CD8-positive, alpha-beta memory T cell (primary cell): ENCODE measurements around the gene NAB2. TPM values are rescaled to one million over a fixed set of nuclear protein-coding genes. Genes with fewer than 3 reads are reported as not detected.

Source experiments
- CTCF ChIA-PET: fragments of 350-600 bp; sonication (Branson Sonifier 250); formaldehyde crosslinking; loops from one replicate; lab custom pipeline; 2021; ENCODE audit warnings: antibody characterized with exemption; lab: Charles Lee
- POLR2A ChIA-PET: fragments of 350-600 bp; sonication (Branson Sonifier 250); formaldehyde crosslinking; loops from one replicate; lab custom pipeline; 2021; ENCODE audit warnings: antibody characterized with exemption; lab: Charles Lee
- DNase-seq, 5 donors: peaks; one replicate each; pipeline versions ENCODE4 v3.0.0 to v3.0.0-alpha.2; 2020 to 2022; ENCODE audit warnings: mixed read lengths in 1 of 5
- H3K27ac ChIP-seq: one replicate; pipeline ENCODE4 v1.7.0; 2013; ENCODE audit warnings: low read depth, mild to moderate bottlenecking, low read length, moderate library complexity
- H3K27me3 ChIP-seq: 2 replicates; pipeline ENCODE4 v1.7.0; 2013; ENCODE audit warnings: low read length, mild to moderate bottlenecking; ENCODE audit not compliant: insufficient read depth, poor library complexity, severe bottlenecking
- H3K36me3 ChIP-seq: 2 replicates; pipeline ENCODE4 v1.7.0; 2013; ENCODE audit warnings: mild to moderate bottlenecking, low read length, moderate library complexity; ENCODE audit not compliant: insufficient read depth
- H3K4me1 ChIP-seq: 2 replicates; pipeline ENCODE4 v1.7.0; 2013; ENCODE audit warnings: mild to moderate bottlenecking, low read length, moderate library complexity; ENCODE audit not compliant: insufficient read depth
- H3K4me3 ChIP-seq: 2 replicates; pipeline ENCODE4 v1.7.0; 2013; ENCODE audit warnings: mild to moderate bottlenecking, low read length
- H3K9me3 ChIP-seq: 2 replicates; pipeline ENCODE4 v1.7.0; 2013; ENCODE audit warnings: mild to moderate bottlenecking, low read length
- H3K27ac Mint-ChIP-seq, 8 donors: one replicate each; pipeline ENCODE4 v1.8.0; 2020 to 2021; ENCODE audit warnings: mixed read lengths in 8 of 8, mild to moderate bottlenecking in 6 of 8, inconsistent platforms in 3 of 8, moderate library complexity in 3 of 8
- H3K27me3 Mint-ChIP-seq, 2 donors: one replicate each; pipeline ENCODE4 v1.8.0; 2020 to 2021; ENCODE audit warnings: mixed read lengths in 2 of 2, mild to moderate bottlenecking in 1 of 2, moderate library complexity in 1 of 2
- H3K36me3 Mint-ChIP-seq, 3 donors: one replicate each; pipeline ENCODE4 v1.8.0; 2020 to 2021; ENCODE audit warnings: mixed read lengths in 3 of 3, inconsistent platforms in 1 of 3, mild to moderate bottlenecking in 1 of 3
- H3K4me1 Mint-ChIP-seq, 3 donors: one replicate each; pipeline ENCODE4 v1.8.0; 2020 to 2021; ENCODE audit warnings: mixed read lengths in 3 of 3, inconsistent platforms in 1 of 3, mild to moderate bottlenecking in 1 of 3
- H3K4me3 Mint-ChIP-seq, 7 donors: one replicate each; pipeline ENCODE4 v1.8.0; 2020 to 2021; ENCODE audit warnings: mixed read lengths in 7 of 7, mild to moderate bottlenecking in 6 of 7, moderate library complexity in 4 of 7, inconsistent platforms in 2 of 7
- H3K9me3 Mint-ChIP-seq, 5 donors: one replicate each; pipeline ENCODE4 v1.8.0; 2020 to 2022; ENCODE audit warnings: mixed read lengths in 5 of 5, mild to moderate bottlenecking in 3 of 5, moderate library complexity in 2 of 5, inconsistent platforms in 1 of 5
- polyA plus RNA-seq: library from polyadenylated mRNA; unstranded; fragments of 300-500 nt; fragmentation: Illumina TruSeq; gene quantifications from one replicate; pipeline ENCODE4 v1.2.3, GENCODE V29; 2021
- total RNA-seq, 2 experiments: library from RNA; stranded (reverse); gene quantifications; one replicate each; pipeline ENCODE4 v1.2.3, GENCODE V29; 2021

Gene NAB2
- total and polyA plus RNA-seq, 3 experiments from 2014 or later = 1.6 to 40.1 (median 37.7) TPM

- Histone ChIP-seq H3K4me1 (peaks cover 11% of the 10 kb centered on the region), H3K36me3 (peaks cover 64% of the 10 kb centered on the region), H3K4me3 (no peak overlapping the region), H3K9me3 (no peaks in the 10 kb centered on the region), H3K27me3 (no peaks in the 10 kb centered on the region), H3K27ac (peak overlapping the region; percentile 12)
- CTCF ChIA-PET = interaction anchor here (1.5 to 10.8 kb wide), 3 partner anchors 9 to 10 kb away, joined by 3 to 195 read pairs (median 8); partner anchors contain the start of genes NAB2 and STAT6
- Mint-ChIP-seq H3K27ac (peak overlapping the region; percentile 43 to 94 (median 86)), H3K4me1 (peaks cover 14 to 39% (median 23%) of the 10 kb centered on the region in 3 donors), H3K27me3 (no peaks in the 10 kb centered on the region), H3K9me3 (no peaks in the 10 kb centered on the region), H3K4me3 (peak overlapping the region in 3 of 7 donors; percentile 2 to 48 (median 35)), H3K36me3 (peaks cover 4 to 83% (median 8%) of the 10 kb centered on the region in 3 donors)
- POLR2A ChIA-PET = interaction anchor here (0.8 kb wide), 2 partner anchors 10 to 414 kb away, joined by 3 to 5 read pairs; partner anchors contain the start of gene PTGES3
- DNase-seq = no peak
These were observed 13.2 kb downstream of the NAB2 start for GRCh38 chr12:57101892-57102695.

- no peak overlapping the region for H3K4me3 ChIP-seq
- ChIA-PET POLR2A (interaction anchor here (0.5 kb wide), 1 partner anchor 317 kb away, joined by 3 read pairs; no protein-coding TSS in a partner anchor), CTCF (interaction anchor here (1.4 to 10.8 kb wide), 4 partner anchors 8 to 35 kb away, joined by 5 to 195 read pairs (median 6); partner anchors contain the start of gene NAB2)
- no peaks in the 10 kb centered on the region for H3K27me3 Mint-ChIP-seq
- H3K27me3 ChIP-seq = no peaks in the 10 kb centered on the region
- peak overlapping the region in 4 of 8 donors; percentile 61 to 82 (median 62) for H3K27ac Mint-ChIP-seq
- DNase-seq = no peak
- H3K9me3 ChIP-seq = no peaks in the 10 kb centered on the region
- H3K36me3 ChIP-seq = peaks cover 56% of the 10 kb centered on the region
- no peak overlapping the region for H3K4me3 Mint-ChIP-seq
- peaks cover 6 to 82% (median 7%) of the 10 kb centered on the region in 3 donors for H3K36me3 Mint-ChIP-seq
- peaks cover 25 to 56% (median 40%) of the 10 kb centered on the region in 3 donors for H3K4me1 Mint-ChIP-seq
- H3K4me1 ChIP-seq = peaks cover 27% of the 10 kb centered on the region
- H3K9me3 Mint-ChIP-seq = no peaks in the 10 kb centered on the region
- H3K27ac ChIP-seq = no peak overlapping the region
These were observed 14.9 kb downstream of the NAB2 start for GRCh38 chr12:57103856-57104255.

GRCh38 chr12:57104292-57104910 is 15.5 kb downstream of the NAB2 start:
- Mint-ChIP-seq H3K27me3 (no peaks in the 10 kb centered on the region), H3K4me3 (no peak overlapping the region), H3K27ac (peak overlapping the region in 5 of 8 donors; percentile 35 to 82 (median 63)), H3K9me3 (no peaks in the 10 kb centered on the region), H3K4me1 (peaks cover 27 to 58% (median 44%) of the 10 kb centered on the region in 3 donors), H3K36me3 (peaks cover 6 to 77% (median 7%) of the 10 kb centered on the region in 3 donors)
- ChIA-PET CTCF (interaction anchor here (1.0 to 10.8 kb wide), 6 partner anchors 8 to 109 kb away, joined by 3 to 195 read pairs (median 5); partner anchors contain the start of gene NAB2), POLR2A (no interaction called here)
- DNase-seq = no peak
- Histone ChIP-seq H3K36me3 (peaks cover 52% of the 10 kb centered on the region), H3K27me3 (no peaks in the 10 kb centered on the region), H3K4me3 (no peak overlapping the region), H3K4me1 (peaks cover 30% of the 10 kb centered on the region), H3K9me3 (no peaks in the 10 kb centered on the region), H3K27ac (no peak overlapping the region)

GRCh38 chr12:57105011-57105753 is 16.3 kb downstream of the NAB2 start:
- H3K4me1 Mint-ChIP-seq = peaks cover 35 to 58% (median 52%) of the 10 kb centered on the region in 3 donors
- Histone ChIP-seq H3K36me3 (peaks cover 44% of the 10 kb centered on the region), H3K9me3 (no peaks in the 10 kb centered on the region), H3K4me1 (peaks cover 38% of the 10 kb centered on the region), H3K27me3 (no peaks in the 10 kb centered on the region), H3K4me3 (no peak overlapping the region), H3K27ac (no peak overlapping the region)
- DNase-seq = no peak
- no peak overlapping the region for H3K4me3 Mint-ChIP-seq
- peaks cover 6 to 70% (median 7%) of the 10 kb centered on the region in 3 donors for H3K36me3 Mint-ChIP-seq
- peak overlapping the region in 4 of 8 donors; percentile 26 to 66 (median 57) for H3K27ac Mint-ChIP-seq
- POLR2A ChIA-PET = interaction anchor here (1.0 kb wide), 1 partner anchor 11 kb away, joined by 5 read pairs; no protein-coding TSS in a partner anchor
- CTCF ChIA-PET = interaction anchor here (1.0 to 10.8 kb wide), 4 partner anchors 12 to 108 kb away, joined by 3 to 195 read pairs (median 4); partner anchors contain the start of gene NAB2
- no peaks in the 10 kb centered on the region for H3K27me3 Mint-ChIP-seq
- no peaks in the 10 kb centered on the region for H3K9me3 Mint-ChIP-seq

- no peak for DNase-seq
- peak overlapping the region in 7 of 8 donors; percentile 38 to 95 (median 63) for H3K27ac Mint-ChIP-seq
- Histone ChIP-seq H3K4me3 (no peak overlapping the region), H3K9me3 (no peaks in the 10 kb centered on the region), H3K36me3 (peaks cover 42% of the 10 kb centered on the region), H3K27ac (no peak overlapping the region), H3K4me1 (peaks cover 39% of the 10 kb centered on the region), H3K27me3 (no peaks in the 10 kb centered on the region)
- peaks cover 35 to 60% (median 48%) of the 10 kb centered on the region in 3 donors for H3K4me1 Mint-ChIP-seq
- H3K9me3 Mint-ChIP-seq = no peaks in the 10 kb centered on the region
- peak overlapping the region in 1 of 7 donors; percentile 34 for H3K4me3 Mint-ChIP-seq
- ChIA-PET POLR2A (interaction anchor here (0.6 to 1.2 kb wide), 4 partner anchors 12 to 619 kb away, joined by 3 to 7 read pairs (median 4); no protein-coding TSS in a partner anchor), CTCF (interaction anchor here (8.2 to 10.8 kb wide), 2 partner anchors 13 to 36 kb away, joined by 183 to 195 read pairs; partner anchors contain the start of gene NAB2)
- peaks cover 0 to 2% of the 10 kb centered on the region in 2 donors for H3K27me3 Mint-ChIP-seq
- H3K36me3 Mint-ChIP-seq = peaks cover 6 to 74% (median 7%) of the 10 kb centered on the region in 3 donors
These were observed 17.3 kb downstream of the NAB2 start for GRCh38 chr12:57106021-57106708.

- Histone ChIP-seq H3K9me3 (no peaks in the 10 kb centered on the region), H3K27ac (no peak overlapping the region), H3K36me3 (peaks cover 42% of the 10 kb centered on the region), H3K4me1 (peaks cover 33% of the 10 kb centered on the region), H3K27me3 (no peaks in the 10 kb centered on the region), H3K4me3 (no peak overlapping the region)
- POLR2A ChIA-PET = interaction anchor here (1.0 to 1.4 kb wide), 2 partner anchors 10 to 14 kb away, joined by 4 read pairs; no protein-coding TSS in a partner anchor
- DNase-seq = no peak
- CTCF ChIA-PET = interaction anchor here (6.2 to 10.8 kb wide), 3 partner anchors 14 to 37 kb away, joined by 63 to 195 read pairs (median 183); partner anchors contain the start of gene NAB2
- peaks cover 6 to 71% (median 7%) of the 10 kb centered on the region in 3 donors for H3K36me3 Mint-ChIP-seq
- H3K27ac Mint-ChIP-seq = peak overlapping the region in 7 of 8 donors; percentile 35 to 95 (median 71)
- H3K9me3 Mint-ChIP-seq = peaks cover 0 to 4% (median 0%) of the 10 kb centered on the region in 5 donors
- H3K4me3 Mint-ChIP-seq = peak overlapping the region in 6 of 7 donors; percentile 1 to 75 (median 44)
- peaks cover 39 to 63% (median 48%) of the 10 kb centered on the region in 3 donors for H3K4me1 Mint-ChIP-seq
- H3K27me3 Mint-ChIP-seq = peaks cover 0 to 9% of the 10 kb centered on the region in 2 donors
These were observed 18.7 kb downstream of the NAB2 start for GRCh38 chr12:57107456-57108155.
